GM04504 (cell line): Measurements from ENCODE around the gene EPN1.
"Not testable (repeated sequence)": the region's sequence is repeated elsewhere in the genome, so short reads cannot be mapped to it uniquely, and the experiment has no call there.

Experiments
- DNase-seq: peaks from one replicate; pipeline ENCODE4 v3.0.0-alpha.2; 2012; ENCODE audit warnings: low read depth

Gene EPN1

GRCh38 chr19:55693336-55693974, 18.4 kb downstream of the EPN1 start:
- DNase-seq = no peak

- DNase-seq = no peak
Measured at GRCh38 chr19:55694241-55694655, 19.2 kb downstream of the EPN1 start.

- DNase-seq = no peak
Measured at GRCh38 chr19:55694656-55695491, 19.8 kb downstream of the EPN1 start.

DNA sequence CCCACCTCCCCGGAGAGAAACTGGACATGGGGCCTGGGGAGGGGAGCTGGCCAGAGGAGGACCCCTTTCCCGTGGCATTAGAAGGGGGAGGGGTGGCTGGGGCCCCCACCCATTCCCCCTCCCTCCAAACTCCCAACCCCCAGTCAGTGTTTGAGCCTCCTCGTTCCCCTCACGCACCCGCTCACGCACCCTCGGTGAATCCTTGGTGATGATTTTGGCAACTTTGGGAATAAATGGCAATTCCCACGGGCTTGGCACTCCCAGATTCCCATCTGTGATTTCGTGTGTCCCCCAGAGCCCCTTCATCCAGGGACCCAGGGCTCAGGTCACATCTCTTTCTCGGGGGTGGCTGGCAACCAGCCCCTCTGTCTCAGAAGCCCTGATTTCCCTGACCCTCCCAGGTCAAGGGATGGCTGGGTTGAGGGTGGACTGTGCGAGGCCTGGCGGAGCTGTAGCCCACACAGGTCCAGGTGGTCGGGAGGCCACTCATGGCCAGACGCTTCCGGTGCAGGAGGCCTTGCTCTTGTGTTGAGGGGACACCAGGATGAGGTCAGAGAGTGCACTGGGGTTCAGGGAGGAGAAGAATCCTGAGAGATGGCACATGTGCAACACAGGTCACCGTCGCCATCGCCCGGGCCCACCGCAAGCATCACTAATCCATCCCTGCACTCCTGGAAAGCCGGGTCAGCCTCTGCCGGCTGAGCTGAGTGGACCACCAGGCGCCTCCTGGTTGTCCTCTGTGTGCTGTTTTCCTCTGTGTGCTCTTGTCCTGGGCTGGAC, 20.7 kb downstream of the EPN1 start:
- no peak for DNase-seq

DNA sequence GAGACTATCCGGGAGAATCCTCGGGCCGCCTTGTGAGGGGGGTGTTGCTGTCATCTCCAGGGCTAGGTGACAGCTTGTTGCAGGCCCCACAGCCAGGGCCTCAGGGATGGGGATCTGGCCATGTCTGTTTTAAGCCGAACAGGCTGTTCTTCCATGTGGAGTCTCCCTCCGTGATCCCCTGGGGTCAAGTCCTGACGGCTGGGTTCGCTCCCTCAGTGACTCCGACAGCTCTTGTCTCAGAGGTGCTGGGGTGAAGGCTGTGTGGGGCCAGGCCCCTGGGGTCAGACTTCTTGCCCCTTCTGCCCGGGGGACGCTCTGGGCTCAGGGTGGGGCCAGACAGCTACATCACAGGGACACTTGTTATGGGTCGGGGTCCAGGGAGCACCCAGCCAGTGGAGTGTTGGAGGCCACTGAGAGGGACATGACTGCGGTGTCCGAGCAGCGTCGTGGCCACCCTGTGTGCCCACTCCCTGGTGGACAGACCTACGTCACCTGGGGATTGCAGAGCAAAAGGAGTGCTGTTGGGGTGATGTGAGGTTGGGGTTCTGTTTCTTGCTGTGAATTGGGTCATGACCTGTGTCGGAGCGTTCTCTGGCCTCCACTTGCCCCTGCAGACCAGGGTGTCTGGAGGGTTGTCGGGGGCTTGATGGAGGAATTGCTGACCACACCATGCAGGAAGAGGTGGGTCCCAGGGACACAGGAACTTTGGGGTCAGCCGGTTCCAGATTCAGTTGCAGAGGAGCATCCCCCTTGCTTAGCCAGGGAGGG, 21.5 kb downstream of the EPN1 start:
- DNase-seq = no peak

- no peak for DNase-seq
Measured at GRCh38 chr19:55697069-55697440, 22.0 kb downstream of the EPN1 start.

- DNase-seq = no peak
Measured at GRCh38 chr19:55697698-55698097, 22.7 kb downstream of the EPN1 start.

DNA sequence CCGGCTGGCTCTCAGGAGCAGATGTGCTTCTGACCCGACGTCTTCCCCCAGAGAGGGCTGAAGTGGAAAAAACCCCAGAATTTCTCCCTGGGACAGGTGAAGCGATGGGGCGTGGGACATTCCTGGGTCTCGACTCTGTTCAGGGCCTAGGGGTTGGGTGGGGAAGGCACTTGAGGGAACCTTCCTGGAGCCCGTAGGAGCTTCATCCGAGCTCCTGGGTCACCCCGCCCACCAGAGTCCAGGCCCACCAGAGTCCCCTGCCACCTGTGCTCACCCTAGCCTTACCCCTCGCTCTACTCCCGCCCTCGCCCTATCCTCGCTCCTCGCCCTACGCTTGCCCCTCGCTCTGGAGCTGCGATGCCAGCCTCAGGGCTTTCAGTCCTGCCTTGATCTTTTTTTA, 23.2 kb downstream of the EPN1 start:
- no peak for DNase-seq

- DNase-seq = no peak
Measured at GRCh38 chr19:55699221-55699620, 24.2 kb downstream of the EPN1 start.

- no peak for DNase-seq
Measured at GRCh38 chr19:55700813-55701212, 25.8 kb downstream of the EPN1 start.

DNA sequence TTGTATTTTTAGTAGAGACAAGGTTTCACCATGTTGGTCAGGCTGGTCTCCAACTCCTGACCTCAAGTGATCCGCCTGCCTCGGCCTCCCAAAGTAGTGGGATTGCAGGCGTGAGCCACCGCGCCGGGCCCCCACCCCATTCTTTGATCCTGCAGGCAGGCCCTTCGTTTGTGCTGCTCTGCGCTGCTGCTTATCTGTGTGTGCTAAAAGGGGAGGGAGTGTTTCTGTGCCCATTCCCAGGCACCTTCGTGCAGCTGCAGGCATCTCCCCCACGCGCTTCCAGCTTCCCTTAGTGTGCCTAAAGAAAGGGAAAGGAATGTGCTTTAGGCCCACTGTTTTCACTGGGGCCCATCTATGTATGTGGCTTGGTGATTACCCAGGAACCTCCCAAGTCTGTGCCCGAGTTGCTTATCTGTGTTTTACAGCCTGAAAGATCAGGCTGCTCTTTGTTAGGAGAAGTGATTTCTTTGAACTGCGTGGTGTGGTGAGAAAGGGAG, 27.2 kb downstream of the EPN1 start:
- no peak for DNase-seq

DNA sequence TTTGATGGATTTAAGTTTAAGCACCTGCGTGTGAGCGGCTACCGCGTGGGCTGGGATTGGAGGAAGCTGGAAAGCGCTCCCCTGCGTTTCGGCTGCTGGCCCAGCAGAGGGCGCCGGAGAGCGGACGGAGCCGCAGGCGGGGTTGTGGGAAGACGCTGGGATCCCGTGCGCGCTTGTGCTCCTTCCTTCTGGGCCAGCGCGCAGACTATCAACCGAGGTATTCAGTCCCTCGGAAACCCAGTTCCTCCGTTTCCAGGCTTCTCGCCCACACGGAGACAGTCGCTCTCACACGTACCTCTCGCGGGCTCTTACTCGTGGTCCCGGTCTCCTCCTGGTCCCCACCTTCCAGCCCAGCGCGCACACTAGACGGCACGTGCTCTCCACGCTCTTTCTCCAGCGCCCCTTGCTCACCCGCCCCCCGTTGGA, 28.8 kb downstream of the EPN1 start:
- DNase-seq = no peak

GRCh38 chr19:55704494-55705245, 29.6 kb downstream of the EPN1 start:
- DNase-seq = no peak

DNA sequence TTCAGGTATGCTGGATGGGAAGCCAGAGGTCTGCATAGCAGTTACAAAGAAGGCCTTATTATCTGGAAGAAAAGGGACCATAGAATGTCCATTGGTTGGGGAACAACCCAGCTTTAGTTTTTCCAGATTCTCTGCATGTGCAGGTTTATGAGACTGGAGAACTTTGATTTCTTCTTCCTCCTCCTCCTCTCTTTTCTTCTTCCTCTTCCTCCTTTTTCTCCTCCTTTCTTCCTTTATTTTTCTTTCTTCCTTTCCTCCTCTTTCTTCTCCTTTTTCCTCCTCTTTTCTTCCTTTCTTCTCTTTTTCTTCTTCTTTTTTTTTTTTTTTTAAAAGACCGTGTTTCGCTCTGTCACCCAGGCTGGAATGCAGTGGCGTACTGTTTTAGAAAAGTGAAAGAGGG, 30.9 kb downstream of the EPN1 start:
- no peak for DNase-seq

- DNase-seq = no peak
Measured at GRCh38 chr19:55711719-55712118, 36.7 kb downstream of the EPN1 start.

DNA sequence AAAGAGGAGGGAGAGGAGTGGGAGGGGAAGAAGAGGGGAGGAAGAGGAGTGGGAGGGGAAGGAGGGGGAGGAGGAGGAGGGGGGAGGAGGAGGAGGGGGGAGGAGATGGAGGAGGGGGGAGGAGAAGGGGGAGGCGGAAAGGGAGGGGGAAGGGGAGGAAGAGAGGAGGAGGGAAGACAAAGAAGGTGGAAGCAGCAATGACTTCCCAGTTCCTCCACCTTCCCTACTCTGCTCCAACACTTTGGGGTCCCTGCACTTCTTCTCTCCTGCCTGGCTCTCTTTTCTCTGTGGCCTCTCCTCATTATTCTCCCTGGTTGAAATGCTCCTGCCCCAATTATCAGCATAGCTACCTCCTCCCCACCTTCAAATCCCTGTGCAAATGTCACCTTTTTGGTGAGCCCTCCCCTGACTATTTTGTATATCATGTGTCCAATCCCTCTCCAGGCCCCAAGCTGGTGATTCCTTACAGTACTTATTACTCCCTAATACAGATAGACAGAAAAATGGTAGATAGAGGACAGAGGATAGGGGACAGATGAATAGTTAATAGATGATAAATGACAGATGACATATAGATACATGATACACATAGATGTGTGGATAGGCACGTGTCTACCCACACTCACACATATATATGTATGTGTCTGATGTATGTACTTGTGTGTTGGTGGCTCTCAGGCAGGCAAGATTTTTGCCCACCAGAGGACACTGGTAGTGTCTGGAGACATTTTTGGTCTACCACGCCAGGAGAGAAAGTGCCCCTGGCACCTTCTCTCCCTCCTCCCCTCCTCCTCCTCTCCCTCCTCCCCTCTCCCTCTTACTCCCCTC, 38.0 kb downstream of the EPN1 start:
- no peak for DNase-seq

DNA sequence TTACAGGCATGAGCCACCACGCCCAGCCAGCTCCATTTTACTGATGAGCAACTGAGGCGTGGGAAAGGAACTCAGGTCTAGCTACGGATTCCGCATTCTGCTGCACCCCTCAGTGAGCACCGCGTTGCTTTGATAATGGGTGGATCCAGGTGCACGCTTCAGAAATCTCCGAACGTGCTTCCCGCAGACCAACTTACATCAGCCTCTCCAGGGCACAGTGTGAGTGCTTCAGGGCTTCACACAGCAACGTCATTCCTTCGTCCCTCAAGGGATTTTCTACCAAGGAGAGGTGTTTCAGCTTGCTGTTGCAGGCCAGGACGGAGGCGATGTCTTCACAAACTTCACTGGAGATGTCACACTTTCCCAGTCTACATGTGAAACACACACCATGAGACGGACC, 41.5 kb downstream of the EPN1 start:
- DNase-seq = no peak

GRCh38 chr19:55717251-55717650, 42.2 kb downstream of the EPN1 start:
- no peak for DNase-seq

DNA sequence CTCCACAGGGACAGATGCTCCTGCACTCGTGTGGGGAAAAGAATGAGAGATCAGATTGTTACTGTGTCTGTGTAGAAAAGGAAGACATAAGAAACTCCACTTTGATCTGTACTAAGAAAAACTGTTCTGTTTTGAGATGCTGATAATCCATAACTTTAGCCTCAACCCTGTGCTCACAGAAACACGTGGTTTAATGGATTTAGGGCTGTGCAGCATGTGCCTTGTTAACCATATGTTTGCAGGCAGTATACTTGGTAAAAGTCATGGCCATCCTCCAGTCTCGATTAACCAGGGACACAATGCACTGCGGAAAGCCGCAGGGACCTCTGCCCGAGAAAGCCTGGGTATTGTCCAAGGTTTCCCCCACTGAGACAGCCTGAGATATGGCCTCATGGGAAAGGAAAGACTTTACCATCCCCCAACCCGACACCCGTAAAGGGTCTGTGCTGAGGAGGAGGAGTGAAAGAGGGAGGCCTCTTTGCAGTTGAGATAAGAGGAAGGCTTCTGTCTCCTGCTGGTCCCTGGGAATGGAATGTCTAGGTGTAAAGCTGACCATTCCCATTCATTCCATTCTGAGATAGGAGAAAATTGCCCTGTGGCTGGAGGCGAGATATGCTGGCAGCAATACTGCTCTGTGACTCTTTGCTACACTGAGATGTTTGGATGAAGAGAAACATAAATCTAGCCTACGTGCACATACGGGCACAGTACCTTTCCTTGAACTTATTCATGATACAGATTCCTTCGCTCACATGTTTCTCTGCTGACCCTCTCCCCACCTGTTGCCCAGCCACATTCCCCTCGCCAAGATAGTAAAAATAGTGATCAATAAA, 43.1 kb downstream of the EPN1 start:
- DNase-seq = not testable (repeated sequence)
